Fibroblast of lung (primary cell): ENCODE results near the gene LRRC26. TPM values are rescaled to one million over a fixed set of nuclear protein-coding genes. Genes with fewer than 3 reads are reported as not detected.
"Not testable (repeated sequence)": the region's sequence is repeated elsewhere in the genome, so short reads cannot be mapped to it uniquely, and the experiment has no call there.

ENCODE experiments used
- DNase-seq, 2 donors: peaks; one replicate each; pipeline versions ENCODE4 v3.0.0 to v3.0.0-alpha.2; 2010; ENCODE audit warnings: low read depth in 2 of 2
- H2AFZ ChIP-seq: 2 replicates; pipeline ENCODE4 v1.5.1; 2012; ENCODE audit warnings: low read length, control low read depth, inconsistent platforms
- H3K27ac ChIP-seq: 2 replicates; pipeline ENCODE4 v1.5.1; 2011; ENCODE audit warnings: low read length, control low read depth; ENCODE audit not compliant: insufficient read depth
- H3K27me3 ChIP-seq: 2 replicates; pipeline ENCODE4 v1.5.1; 2011; ENCODE audit warnings: mild to moderate bottlenecking, low read length; ENCODE audit not compliant: control insufficient read depth, insufficient read depth
- H3K36me3 ChIP-seq: 2 replicates; pipeline ENCODE4 v1.5.1; 2011; ENCODE audit warnings: low read length; ENCODE audit not compliant: control insufficient read depth, insufficient read depth
- H3K4me1 ChIP-seq: 2 replicates; pipeline ENCODE4 v1.5.1; 2011; ENCODE audit warnings: low read length; ENCODE audit not compliant: control insufficient read depth, insufficient read depth; ENCODE audit errors: extremely low read depth
- H3K4me2 ChIP-seq: 2 replicates; pipeline ENCODE4 v1.5.1; 2011; ENCODE audit warnings: low read length, control low read depth; ENCODE audit not compliant: insufficient read depth; ENCODE audit errors: extremely low read depth
- H3K4me3 ChIP-seq, 4 experiments: fragments of 200-600 bp in 1 of 4; sonication (generic) in 1 of 4; replicated peaks in 1 of 4; 2 replicates each; pipeline ENCODE4 v1.5.1; 2011 to 2016; ENCODE audit warnings: low read length in 4 of 4, low read depth in 3 of 4, mild to moderate bottlenecking in 3 of 4, control low read depth in 2 of 4, inconsistent platforms in 1 of 4, mixed read lengths in 1 of 4; ENCODE audit not compliant: insufficient read depth in 1 of 4; ENCODE audit errors: control extremely low read depth in 1 of 4
- H3K79me2 ChIP-seq: 2 replicates; pipeline ENCODE4 v1.5.1; 2012; ENCODE audit warnings: mild to moderate bottlenecking, low read length, inconsistent platforms; ENCODE audit not compliant: control insufficient read depth, insufficient read depth
- H3K9ac ChIP-seq: 2 replicates; pipeline ENCODE4 v1.5.1; 2011; ENCODE audit warnings: mild to moderate bottlenecking, low read length, control low read depth; ENCODE audit not compliant: insufficient read depth
- H3K9me3 ChIP-seq: 2 replicates; pipeline ENCODE4 v1.5.1; 2012; ENCODE audit warnings: low read depth, low read length; ENCODE audit not compliant: control insufficient read depth, insufficient read depth
- H4K20me1 ChIP-seq: 2 replicates; pipeline ENCODE4 v1.5.1; 2011; ENCODE audit warnings: low read length; ENCODE audit not compliant: control insufficient read depth, insufficient read depth; ENCODE audit errors: extremely low read depth
- CTCF ChIP-seq, 2 donors: IDR thresholded peaks in 1 of 2; conservative IDR thresholded peaks in 1 of 2; 1 replicate in 1 of 2; 2 replicates in 1 of 2; pipeline ENCODE4 v1.5.1; 2011 to 2012; ENCODE audit warnings: low read length in 2 of 2, control low read depth in 1 of 2, inconsistent platforms in 1 of 2, low read depth in 1 of 2, mild to moderate bottlenecking in 1 of 2
- EZH2 ChIP-seq: IDR thresholded peaks from 2 replicates; pipeline ENCODE4 v1.5.1; 2012; ENCODE audit warnings: low read length, control low read depth, mild to moderate bottlenecking; ENCODE audit errors: missing control alignments
- polyA plus RNA-seq, 2 donors: library from polyadenylated mRNA; depleted of rRNA in 1 of 2; stranded (reverse) in 1 of 2; unstranded in 1 of 2; fragments of >200 nt; gene quantifications; 2 replicates each; pipeline ENCODE4 v1.2.1, GENCODE V29; 2011 to 2012; ENCODE audit warnings: missing spikeins in 1 of 2
- total RNA-seq: library from RNA; depleted of rRNA; stranded (reverse); fragments of >200 nt; gene quantifications from 2 replicates; pipeline ENCODE4 v1.2.1, GENCODE V29; 2014

Gene LRRC26
- total and polyA plus RNA-seq, 2 donors (not counting 1 experiment from before 2014, with no cell fraction given) = not detected

GRCh38 chr9:137138058-137138721 lies 31.7 kb downstream of the LRRC26 start:
- peaks cover 29% of the 10 kb centered on the region for H3K27me3 ChIP-seq
- no peak overlapping the region for H3K27ac ChIP-seq
- no peaks in the 10 kb centered on the region for H3K9me3 ChIP-seq
- DNase-seq = no peak
- peak; percentile 46 for TF ChIP-seq EZH2
- no peak for TF ChIP-seq CTCF (conservative IDR thresholded peaks at IDR 0.05 in 1 of 2, IDR thresholded peaks at IDR 0.05 in 1 of 2; ENCODE audit: low read depth in 1 of 2, low read length in 2 of 2)
- no peak overlapping the region for H3K4me3 ChIP-seq
- no peaks in the 10 kb centered on the region for H4K20me1 ChIP-seq
- no peaks in the 10 kb centered on the region for H3K4me1 ChIP-seq
- H3K9ac ChIP-seq = no peak overlapping the region
- H3K4me2 ChIP-seq = no peak overlapping the region
- H3K36me3 ChIP-seq = no peaks in the 10 kb centered on the region
- H2AFZ ChIP-seq = no peak overlapping the region
- no peaks in the 10 kb centered on the region for H3K79me2 ChIP-seq

GRCh38 chr9:137136881-137137607 lies 32.8 kb downstream of the LRRC26 start:
- H3K27me3 ChIP-seq = peaks cover 29% of the 10 kb centered on the region
- TF ChIP-seq EZH2 = peak; percentile 24
- TF ChIP-seq CTCF (conservative IDR thresholded peaks at IDR 0.05 in 1 of 2, IDR thresholded peaks at IDR 0.05 in 1 of 2; ENCODE audit: low read depth in 1 of 2, low read length in 2 of 2) = no peak
- H3K9ac ChIP-seq = no peak overlapping the region
- no peak overlapping the region for H3K27ac ChIP-seq
- no peaks in the 10 kb centered on the region for H3K79me2 ChIP-seq
- no peak overlapping the region for H3K4me2 ChIP-seq
- no peak overlapping the region for H2AFZ ChIP-seq
- no peaks in the 10 kb centered on the region for H3K9me3 ChIP-seq
- H3K4me1 ChIP-seq = no peaks in the 10 kb centered on the region
- no peak overlapping the region for H3K4me3 ChIP-seq
- no peaks in the 10 kb centered on the region for H3K36me3 ChIP-seq
- no peak for DNase-seq
- no peaks in the 10 kb centered on the region for H4K20me1 ChIP-seq

GRCh38 chr9:137136261-137136880 lies 33.5 kb downstream of the LRRC26 start:
- no peak for DNase-seq
- Histone ChIP-seq H3K4me2 (no peak overlapping the region), H4K20me1 (no peaks in the 10 kb centered on the region), H3K9me3 (no peaks in the 10 kb centered on the region), H3K4me1 (no peaks in the 10 kb centered on the region), H3K36me3 (no peaks in the 10 kb centered on the region), H3K79me2 (no peaks in the 10 kb centered on the region), H3K4me3 (no peak overlapping the region), H2AFZ (no peak overlapping the region), H3K9ac (no peak overlapping the region), H3K27ac (no peak overlapping the region), H3K27me3 (peaks cover 26% of the 10 kb centered on the region)
- TF ChIP-seq EZH2 (no peak), CTCF (conservative IDR thresholded peaks at IDR 0.05 in 1 of 2, IDR thresholded peaks at IDR 0.05 in 1 of 2; ENCODE audit: low read depth in 1 of 2, low read length in 2 of 2) (no peak)

GRCh38 chr9:137135154-137135553 lies 34.7 kb downstream of the LRRC26 start:
- H3K4me2 ChIP-seq, H3K36me3 ChIP-seq, H3K4me1 ChIP-seq, H4K20me1 ChIP-seq, H3K27ac ChIP-seq, H3K9me3 ChIP-seq, H3K9ac ChIP-seq, H2AFZ ChIP-seq, H3K4me3 ChIP-seq, DNase-seq, H3K79me2 ChIP-seq: not testable (repeated sequence)
- H3K27me3 ChIP-seq = peaks cover 15% of the 10 kb centered on the region
